ENCODE measurements around the gene KPNA1. TPM values are rescaled to one million over a fixed set of nuclear protein-coding genes. Genes with fewer than 3 reads are reported as not detected.

KPNA1 gene
- total RNA-seq, 2 donors from 2014 or later: 47.4 to 60.4 TPM

DNA sequence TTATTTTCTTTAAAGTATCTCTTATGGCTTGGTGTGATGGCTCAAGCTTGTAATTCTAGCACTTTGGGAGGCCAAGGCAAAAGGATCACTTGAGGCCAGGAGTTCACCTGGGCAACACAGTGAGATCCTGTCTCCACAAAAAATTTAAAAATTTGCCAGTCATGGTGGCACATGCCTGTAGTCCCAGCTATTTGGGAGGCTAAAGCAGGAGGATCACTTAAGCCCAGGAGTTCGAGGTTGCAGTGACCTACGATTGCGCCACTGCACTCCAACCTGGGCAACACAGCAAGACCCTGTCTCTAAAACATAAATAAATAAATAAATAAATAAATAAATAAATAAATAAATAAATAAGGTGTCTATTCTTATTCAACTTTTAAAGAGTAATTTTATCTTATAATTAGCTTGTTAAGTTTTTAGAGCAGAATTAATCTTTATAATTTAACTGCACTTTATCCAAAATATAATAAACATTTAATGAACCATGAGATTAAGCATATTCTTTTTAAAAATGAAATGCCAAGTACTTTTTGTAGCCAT is 48.0 kb downstream of the KPNA1 start:
- Histone ChIP-seq H3K36me3 (no peaks in the 10 kb centered on the region), H3K27me3 (no peaks in the 10 kb centered on the region), H3K9me3 (no peaks in the 10 kb centered on the region), H3K4me3 (no peak overlapping the region), H3K4me1 (no peaks in the 10 kb centered on the region), H3K9ac (ENCODE audit: low read depth in 2 of 2, low read length in 2 of 2) (no peak overlapping the region), H3K27ac (no peak overlapping the region)
- DNase-seq: no peak
- TF ChIP-seq, protein P1, sequence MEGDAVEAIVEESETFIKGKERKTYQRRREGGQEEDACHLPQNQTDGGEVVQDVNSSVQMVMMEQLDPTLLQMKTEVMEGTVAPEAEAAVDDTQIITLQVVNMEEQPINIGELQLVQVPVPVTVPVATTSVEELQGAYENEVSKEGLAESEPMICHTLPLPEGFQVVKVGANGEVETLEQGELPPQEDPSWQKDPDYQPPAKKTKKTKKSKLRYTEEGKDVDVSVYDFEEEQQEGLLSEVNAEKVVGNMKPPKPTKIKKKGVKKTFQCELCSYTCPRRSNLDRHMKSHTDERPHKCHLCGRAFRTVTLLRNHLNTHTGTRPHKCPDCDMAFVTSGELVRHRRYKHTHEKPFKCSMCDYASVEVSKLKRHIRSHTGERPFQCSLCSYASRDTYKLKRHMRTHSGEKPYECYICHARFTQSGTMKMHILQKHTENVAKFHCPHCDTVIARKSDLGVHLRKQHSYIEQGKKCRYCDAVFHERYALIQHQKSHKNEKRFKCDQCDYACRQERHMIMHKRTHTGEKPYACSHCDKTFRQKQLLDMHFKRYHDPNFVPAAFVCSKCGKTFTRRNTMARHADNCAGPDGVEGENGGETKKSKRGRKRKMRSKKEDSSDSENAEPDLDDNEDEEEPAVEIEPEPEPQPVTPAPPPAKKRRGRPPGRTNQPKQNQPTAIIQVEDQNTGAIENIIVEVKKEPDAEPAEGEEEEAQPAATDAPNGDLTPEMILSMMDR (IDR thresholded peaks at IDR 0.05): no peak
- intact Hi-C loops (cut with DNase I): no loop called here

DNA sequence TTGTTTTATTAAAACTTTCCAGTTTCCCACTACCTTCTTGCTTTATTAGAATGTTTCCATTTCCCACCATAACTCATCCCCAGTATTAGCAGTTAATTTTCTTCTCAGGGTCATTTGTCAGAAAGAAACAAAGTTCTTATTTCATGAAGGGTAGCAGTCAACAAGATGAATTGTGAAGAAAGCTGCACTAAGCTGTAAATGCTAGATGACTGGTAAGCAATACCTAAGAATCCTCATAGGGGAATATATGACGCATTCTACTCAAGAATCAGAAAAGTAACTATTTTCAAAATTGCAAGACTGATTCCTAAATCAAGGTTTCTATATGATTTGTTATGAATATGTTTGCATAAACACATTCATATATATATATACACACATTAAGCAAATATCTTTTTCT is 50.1 kb downstream of the KPNA1 start:
- Histone ChIP-seq H3K4me3 (no peak overlapping the region), H3K36me3 (no peaks in the 10 kb centered on the region), H3K9me3 (no peaks in the 10 kb centered on the region), H3K27me3 (no peaks in the 10 kb centered on the region), H3K27ac (no peak overlapping the region), H3K9ac (ENCODE audit: low read depth in 2 of 2, low read length in 2 of 2) (no peak overlapping the region), H3K4me1 (no peaks in the 10 kb centered on the region)
- TF ChIP-seq, protein P1 (IDR thresholded peaks at IDR 0.05): no peak
- DNase-seq: no peak
- intact Hi-C loops (cut with DNase I): no loop called here

DNA sequence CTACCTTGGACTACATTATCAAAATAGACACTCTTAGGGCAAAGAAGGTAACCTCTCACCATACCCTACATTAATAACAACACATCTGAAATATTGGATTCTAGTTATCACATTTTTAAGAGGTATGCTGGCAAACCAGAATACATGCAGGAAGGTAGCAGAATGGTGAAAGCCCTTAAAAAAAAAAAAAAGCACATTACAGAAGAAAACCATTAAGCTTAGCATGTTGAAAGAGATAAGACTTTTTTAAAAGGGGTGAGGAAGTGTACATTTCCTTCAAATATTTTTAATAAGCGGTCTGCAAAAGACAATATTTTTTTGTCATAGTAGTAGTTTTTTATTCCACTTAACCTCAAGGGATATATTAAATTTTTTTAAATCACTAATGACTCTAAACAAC is 52.3 kb downstream of the KPNA1 start:
- TF ChIP-seq, protein P1 (IDR thresholded peaks at IDR 0.05): no peak
- Histone ChIP-seq H3K36me3 (no peaks in the 10 kb centered on the region), H3K4me3 (no peak overlapping the region), H3K27ac (no peak overlapping the region), H3K4me1 (no peaks in the 10 kb centered on the region), H3K27me3 (no peaks in the 10 kb centered on the region), H3K9me3 (no peaks in the 10 kb centered on the region), H3K9ac (ENCODE audit: low read depth in 2 of 2, low read length in 2 of 2) (no peak overlapping the region)
- intact Hi-C loops (cut with DNase I): no loop called here
- DNase-seq: no peak

DNA sequence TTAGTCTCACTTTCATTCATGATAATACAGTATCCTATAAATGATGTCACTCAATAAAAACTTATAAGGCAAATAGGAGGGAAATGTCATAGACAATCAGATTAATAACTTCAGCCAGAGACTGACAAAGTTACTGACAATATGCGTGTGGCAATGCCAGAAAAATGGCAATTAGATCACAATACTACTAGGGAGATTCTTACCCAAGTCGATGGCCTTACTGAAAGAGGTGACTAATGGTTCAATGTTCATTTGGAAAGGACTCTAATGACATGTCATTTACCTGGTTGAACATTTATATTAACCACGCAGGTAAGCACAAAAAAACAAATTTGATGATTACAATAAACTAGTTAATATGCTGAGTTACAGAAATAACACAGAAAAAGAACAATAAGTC is 52.9 kb downstream of the KPNA1 start:
- H3K27me3 ChIP-seq: no peaks in the 10 kb centered on the region
- H3K4me1 ChIP-seq: no peaks in the 10 kb centered on the region
- no peaks in the 10 kb centered on the region for H3K36me3 ChIP-seq
- no peak for DNase-seq
- H3K4me3 ChIP-seq: no peak overlapping the region
- TF ChIP-seq, protein P1 (IDR thresholded peaks at IDR 0.05): no peak
- no peaks in the 10 kb centered on the region for H3K9me3 ChIP-seq
- no peak overlapping the region for H3K9ac ChIP-seq (ENCODE audit: low read depth in 2 of 2, low read length in 2 of 2)
- intact Hi-C loops (cut with DNase I): no loop called here
- no peak overlapping the region for H3K27ac ChIP-seq

DNA sequence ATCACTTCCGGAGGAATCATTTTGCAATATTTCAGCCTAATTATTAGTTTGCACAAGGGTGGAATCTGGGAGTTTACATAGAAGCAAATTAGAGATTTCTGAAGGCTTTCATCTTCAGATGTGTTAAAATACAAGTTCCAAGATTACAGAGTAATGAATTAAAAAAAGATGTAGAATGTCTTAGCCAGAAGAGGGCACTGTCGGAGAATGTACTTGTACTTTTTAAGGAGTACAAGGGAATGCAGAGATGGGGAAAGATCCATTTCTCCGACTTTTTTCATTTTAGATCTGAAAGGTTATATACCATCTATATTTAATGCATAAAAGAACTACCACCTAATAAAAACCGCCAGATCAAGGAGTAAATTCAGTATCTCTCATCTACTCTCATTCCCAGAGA is 55.7 kb downstream of the KPNA1 start:
- no peak overlapping the region for H3K27ac ChIP-seq
- intact Hi-C loops (cut with DNase I): loop anchor here (10.0 kb wide), 1 partner anchor 226 kb away; the partner anchor contains the start of gene PARP14
- no peak overlapping the region for H3K4me3 ChIP-seq
- DNase-seq: no peak
- H3K4me1 ChIP-seq: no peaks in the 10 kb centered on the region
- H3K9ac ChIP-seq (ENCODE audit: low read depth in 2 of 2, low read length in 2 of 2): no peak overlapping the region
- H3K27me3 ChIP-seq: no peaks in the 10 kb centered on the region
- H3K9me3 ChIP-seq: no peaks in the 10 kb centered on the region
- no peaks in the 10 kb centered on the region for H3K36me3 ChIP-seq
- TF ChIP-seq, protein P1 (IDR thresholded peaks at IDR 0.05): no peak
